GM12873 (cell line): ENCODE data around the gene SLF2.

Experiments
- TF ChIP-seq, protein P1 (sequence below): IDR thresholded peaks from 2 replicates; pipeline ENCODE4 v1.5.1; 2012; ENCODE audit warnings: low read depth, mild to moderate bottlenecking, moderate library complexity, low read length, control low read depth; ENCODE audit not compliant: insufficient read depth; ENCODE audit errors: missing control alignments

SLF2 gene

GRCh38 chr10:100997360-100998182 is 84.8 kb downstream of the SLF2 start:
- TF ChIP-seq, protein P1, sequence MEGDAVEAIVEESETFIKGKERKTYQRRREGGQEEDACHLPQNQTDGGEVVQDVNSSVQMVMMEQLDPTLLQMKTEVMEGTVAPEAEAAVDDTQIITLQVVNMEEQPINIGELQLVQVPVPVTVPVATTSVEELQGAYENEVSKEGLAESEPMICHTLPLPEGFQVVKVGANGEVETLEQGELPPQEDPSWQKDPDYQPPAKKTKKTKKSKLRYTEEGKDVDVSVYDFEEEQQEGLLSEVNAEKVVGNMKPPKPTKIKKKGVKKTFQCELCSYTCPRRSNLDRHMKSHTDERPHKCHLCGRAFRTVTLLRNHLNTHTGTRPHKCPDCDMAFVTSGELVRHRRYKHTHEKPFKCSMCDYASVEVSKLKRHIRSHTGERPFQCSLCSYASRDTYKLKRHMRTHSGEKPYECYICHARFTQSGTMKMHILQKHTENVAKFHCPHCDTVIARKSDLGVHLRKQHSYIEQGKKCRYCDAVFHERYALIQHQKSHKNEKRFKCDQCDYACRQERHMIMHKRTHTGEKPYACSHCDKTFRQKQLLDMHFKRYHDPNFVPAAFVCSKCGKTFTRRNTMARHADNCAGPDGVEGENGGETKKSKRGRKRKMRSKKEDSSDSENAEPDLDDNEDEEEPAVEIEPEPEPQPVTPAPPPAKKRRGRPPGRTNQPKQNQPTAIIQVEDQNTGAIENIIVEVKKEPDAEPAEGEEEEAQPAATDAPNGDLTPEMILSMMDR, result peak; percentile 93

DNA sequence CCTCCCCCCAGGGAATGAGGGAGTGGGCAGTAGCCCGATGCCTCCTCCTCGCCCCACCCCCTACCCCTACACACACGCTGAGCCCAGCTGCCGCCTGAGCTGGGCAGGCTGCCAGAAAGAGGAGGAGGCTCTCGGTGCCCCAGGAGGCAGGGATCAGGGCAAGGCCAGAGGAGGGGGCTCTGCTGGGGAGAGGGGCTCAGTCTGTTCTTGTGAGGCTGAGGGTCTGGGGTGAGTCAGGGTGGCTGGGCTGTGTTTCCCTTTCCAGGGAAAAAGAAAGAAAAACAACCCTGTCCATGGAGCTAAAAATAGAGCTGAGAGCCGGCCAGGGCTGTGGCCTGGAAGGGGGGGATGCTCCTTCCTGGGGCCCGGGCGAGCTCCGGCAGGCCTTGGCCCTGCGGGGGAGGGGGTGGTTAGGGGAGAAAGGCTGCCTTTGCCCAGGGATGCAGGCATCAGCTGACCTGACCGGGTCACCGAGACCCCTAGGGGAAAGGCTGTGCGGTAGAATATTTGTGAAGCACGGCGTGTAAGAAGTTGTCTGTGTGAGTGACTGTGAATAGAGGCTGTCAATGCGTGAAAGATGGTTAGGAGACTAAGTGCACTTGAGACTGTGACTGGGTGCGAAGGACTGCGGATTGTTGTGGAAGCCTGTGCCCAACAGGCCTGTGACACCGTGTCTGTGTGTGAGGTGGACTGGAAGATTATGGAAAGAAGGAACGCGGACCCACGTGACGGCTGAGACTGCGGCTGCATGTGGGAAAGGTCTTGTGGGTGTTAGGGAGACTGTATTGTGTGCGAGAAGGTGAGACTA is 85.6 kb downstream of the SLF2 start:
- TF ChIP-seq, protein P1, result no peak

DNA sequence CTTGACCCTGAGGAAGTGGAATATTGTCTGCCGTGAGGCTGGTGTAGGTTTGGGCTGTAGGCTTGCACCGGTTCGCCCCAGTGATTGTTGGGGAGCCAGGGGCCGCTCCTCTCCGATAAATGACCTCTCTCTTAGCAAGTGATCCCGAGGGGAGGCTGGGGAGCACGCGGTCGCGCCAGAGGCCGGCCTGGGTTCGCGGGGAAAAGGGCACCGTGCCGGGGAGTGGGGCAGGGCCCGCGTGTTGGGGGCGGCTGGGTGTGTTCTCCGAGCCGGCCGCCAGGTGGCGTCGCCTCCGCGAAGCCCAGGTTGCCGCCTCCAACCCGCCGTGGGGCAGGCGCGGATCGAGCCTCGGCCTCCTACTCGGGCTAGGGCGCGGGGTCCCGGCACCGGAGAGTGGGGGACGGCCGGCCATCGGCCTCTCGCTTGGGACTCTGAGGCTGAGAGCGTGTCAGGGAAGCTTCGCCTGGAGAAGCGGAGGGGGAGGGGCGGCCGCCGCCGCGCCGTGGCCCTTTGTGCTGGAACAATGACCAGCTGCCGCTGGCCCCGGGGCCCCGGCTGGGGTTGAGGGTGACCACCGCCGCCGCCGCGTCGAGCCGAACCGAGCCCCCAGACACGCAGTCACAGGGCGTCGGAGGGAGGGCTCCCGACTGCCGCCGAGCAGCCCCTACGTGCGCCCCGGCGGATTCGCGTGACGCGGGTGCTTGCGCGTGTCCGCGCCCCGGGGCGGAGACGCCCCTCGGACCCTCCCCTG is 86.4 kb downstream of the SLF2 start:
- TF ChIP-seq, protein P1, result peak; percentile 86

DNA sequence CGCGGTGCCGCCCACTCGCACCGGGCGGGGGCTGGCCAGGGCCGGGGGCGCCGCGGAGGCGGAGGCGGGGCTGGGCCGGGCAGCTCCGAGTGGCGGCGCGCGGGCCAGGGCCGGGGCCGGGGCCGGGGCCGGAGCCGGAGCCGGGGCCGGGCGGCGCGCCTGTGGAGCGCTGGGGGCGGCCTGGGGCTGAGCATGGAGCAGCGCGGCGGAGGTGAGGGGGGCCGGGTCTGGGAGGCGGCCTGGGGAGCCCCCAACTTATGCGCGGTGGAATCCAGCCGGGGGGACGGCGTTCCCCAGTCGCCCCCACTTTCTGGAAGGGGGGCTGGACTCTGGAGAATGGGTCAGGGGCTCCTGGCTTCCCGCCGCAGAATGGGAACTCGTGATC is 87.0 kb downstream of the SLF2 start, which contains the start of gene LZTS2:
Gene LZTS2, plus strand, starts transcription at position 67 of the 385 bp plus-strand sequence. CDS start 2,731 bp downstream, outside the sequence.
- TF ChIP-seq, protein P1, result no peak

GRCh38 chr10:101000127-101000914 is 87.6 kb downstream of the SLF2 start:
- TF ChIP-seq, protein P1, result no peak

GRCh38 chr10:101000915-101001658 is 88.3 kb downstream of the SLF2 start:
- TF ChIP-seq, protein P1, result no peak
